Measurements from ENCODE around the gene DDX53. TPM values are rescaled to one million over a fixed set of nuclear protein-coding genes. Genes with fewer than 3 reads are reported as not detected.

DDX53 gene
- polyA plus RNA-seq, 10 donors: 0.05 TPM; not detected in 9

GRCh38 chrX:23048806-23049573, 49.2 kb downstream of the DDX53 start:
- no peak for DNase-seq

GRCh38 chrX:23052324-23052723, 52.6 kb downstream of the DDX53 start:
- DNase-seq: no peak
